Astrocyte (in vitro differentiated cells and primary cell): ENCODE results near the gene DDX41. TPM values are rescaled to one million over a fixed set of nuclear protein-coding genes. Genes with fewer than 3 reads are reported as not detected.
A peak's percentile ranks its signal among the peaks of the same experiment; 100 is the strongest.

Experiments
- DNase-seq: peaks from one replicate; pipeline ENCODE4 v3.0.0-alpha.2; 2010; ENCODE audit warnings: low read depth
- FAIRE-seq: peaks from 2 replicates; lab custom pipeline; 2011; peaks lifted over from hg19 to GRCh38; lab: Jason Lieb, UNC
- H2AFZ ChIP-seq: 2 replicates; pipeline ENCODE4 v1.6.0; 2012; ENCODE audit warnings: low read depth, low read length, inconsistent platforms
- H3K27ac ChIP-seq: 2 replicates; pipeline ENCODE4 v1.5.1; 2011; ENCODE audit warnings: low read depth, low read length, inconsistent platforms
- H3K27me3 ChIP-seq: 2 replicates; pipeline ENCODE4 v1.6.0; 2011; ENCODE audit warnings: low read length, inconsistent platforms; ENCODE audit not compliant: insufficient read depth
- H3K36me3 ChIP-seq: 2 replicates; pipeline ENCODE4 v1.5.1; 2011; ENCODE audit warnings: low read length, inconsistent platforms; ENCODE audit not compliant: insufficient read depth
- H3K4me1 ChIP-seq: 2 replicates; pipeline ENCODE4 v1.5.1; 2011; ENCODE audit warnings: low read length, inconsistent platforms; ENCODE audit not compliant: insufficient read depth
- H3K4me2 ChIP-seq: 2 replicates; pipeline ENCODE4 v1.6.0; 2012; ENCODE audit warnings: low read length, inconsistent platforms
- H3K4me3 ChIP-seq: 2 replicates; pipeline ENCODE4 v1.5.1; 2011; ENCODE audit warnings: low read depth, mild to moderate bottlenecking, low read length, inconsistent platforms; ENCODE audit not compliant: insufficient read depth
- H3K79me2 ChIP-seq: 2 replicates; pipeline ENCODE4 v1.6.0; 2012; ENCODE audit warnings: mild to moderate bottlenecking, low read length, inconsistent platforms; ENCODE audit not compliant: insufficient read depth
- H3K9ac ChIP-seq: 2 replicates; pipeline ENCODE4 v1.6.0; 2012; ENCODE audit warnings: mild to moderate bottlenecking, low read length, inconsistent platforms
- H3K9me3 ChIP-seq: 2 replicates; pipeline ENCODE4 v1.5.1; 2012; ENCODE audit warnings: low read depth, mild to moderate bottlenecking, low read length, inconsistent platforms; ENCODE audit not compliant: insufficient read depth
- H4K20me1 ChIP-seq: 2 replicates; pipeline ENCODE4 v1.6.0; 2012; ENCODE audit warnings: low read length, inconsistent platforms; ENCODE audit not compliant: insufficient read depth
- H3K27ac Mint-ChIP-seq: one replicate; pipeline ENCODE4 v1.8.0; 2021; ENCODE audit warnings: mild to moderate bottlenecking, mixed read lengths; ENCODE audit not compliant: unreplicated experiment
- H3K27me3 Mint-ChIP-seq: one replicate; pipeline ENCODE4 v1.8.0; 2021; ENCODE audit warnings: low read depth, mixed read lengths; ENCODE audit not compliant: unreplicated experiment
- H3K36me3 Mint-ChIP-seq: one replicate; pipeline ENCODE4 v1.8.0; 2021; ENCODE audit warnings: low read depth, mixed read lengths; ENCODE audit not compliant: unreplicated experiment
- H3K4me1 Mint-ChIP-seq: one replicate; pipeline ENCODE4 v1.8.0; 2021; ENCODE audit warnings: low read depth, mixed read lengths; ENCODE audit not compliant: unreplicated experiment
- H3K4me3 Mint-ChIP-seq: one replicate; pipeline ENCODE4 v1.8.0; 2021; ENCODE audit warnings: mild to moderate bottlenecking, moderate library complexity, mixed read lengths; ENCODE audit not compliant: unreplicated experiment
- H3K9me3 Mint-ChIP-seq: one replicate; pipeline ENCODE4 v1.8.0; 2021; ENCODE audit warnings: mild to moderate bottlenecking, mixed read lengths; ENCODE audit not compliant: unreplicated experiment
- EZH2 ChIP-seq: IDR thresholded peaks from 2 replicates; pipeline ENCODE4 v1.6.1; 2012; ENCODE audit warnings: mild to moderate bottlenecking, low read length, inconsistent platforms; ENCODE audit not compliant: insufficient read depth
- total RNA-seq: library from RNA; stranded (reverse); gene quantifications from 2 replicates; pipeline ENCODE4 v1.2.1, GENCODE V29; 2021
- TF ChIP-seq, protein P1 (sequence below): IDR thresholded peaks from 2 replicates; pipeline ENCODE4 v1.5.1; 2011; ENCODE audit warnings: low read depth, mild to moderate bottlenecking, inconsistent platforms, low read length, moderate library complexity; ENCODE audit not compliant: insufficient read depth

DDX41 gene
- total RNA-seq, 1 donor from 2014 or later, result 92.5 TPM

- no peak for DNase-seq
- no peak for FAIRE-seq
- H3K4me3 ChIP-seq, result no peak overlapping the region
- no peaks in the 10 kb centered on the region for H3K4me1 ChIP-seq
- H3K4me2 ChIP-seq, result no peak overlapping the region
- H3K4me3 Mint-ChIP-seq, result no peak overlapping the region
- no peak overlapping the region for H2AFZ ChIP-seq
- TF ChIP-seq, protein P1, sequence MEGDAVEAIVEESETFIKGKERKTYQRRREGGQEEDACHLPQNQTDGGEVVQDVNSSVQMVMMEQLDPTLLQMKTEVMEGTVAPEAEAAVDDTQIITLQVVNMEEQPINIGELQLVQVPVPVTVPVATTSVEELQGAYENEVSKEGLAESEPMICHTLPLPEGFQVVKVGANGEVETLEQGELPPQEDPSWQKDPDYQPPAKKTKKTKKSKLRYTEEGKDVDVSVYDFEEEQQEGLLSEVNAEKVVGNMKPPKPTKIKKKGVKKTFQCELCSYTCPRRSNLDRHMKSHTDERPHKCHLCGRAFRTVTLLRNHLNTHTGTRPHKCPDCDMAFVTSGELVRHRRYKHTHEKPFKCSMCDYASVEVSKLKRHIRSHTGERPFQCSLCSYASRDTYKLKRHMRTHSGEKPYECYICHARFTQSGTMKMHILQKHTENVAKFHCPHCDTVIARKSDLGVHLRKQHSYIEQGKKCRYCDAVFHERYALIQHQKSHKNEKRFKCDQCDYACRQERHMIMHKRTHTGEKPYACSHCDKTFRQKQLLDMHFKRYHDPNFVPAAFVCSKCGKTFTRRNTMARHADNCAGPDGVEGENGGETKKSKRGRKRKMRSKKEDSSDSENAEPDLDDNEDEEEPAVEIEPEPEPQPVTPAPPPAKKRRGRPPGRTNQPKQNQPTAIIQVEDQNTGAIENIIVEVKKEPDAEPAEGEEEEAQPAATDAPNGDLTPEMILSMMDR, result no peak
- TF ChIP-seq EZH2, result no peak
- no peaks in the 10 kb centered on the region for H3K9me3 Mint-ChIP-seq
- H3K36me3 ChIP-seq, result peaks cover 7% of the 10 kb centered on the region
- H3K4me1 Mint-ChIP-seq, result peaks cover 4% of the 10 kb centered on the region
- no peak overlapping the region for H3K27ac Mint-ChIP-seq
- H3K27me3 ChIP-seq, result no peaks in the 10 kb centered on the region
- H3K9me3 ChIP-seq, result no peaks in the 10 kb centered on the region
- H3K9ac ChIP-seq, result no peak overlapping the region
- H3K79me2 ChIP-seq, result no peaks in the 10 kb centered on the region
- H3K27me3 Mint-ChIP-seq, result no peaks in the 10 kb centered on the region
- H4K20me1 ChIP-seq, result peaks cover 22% of the 10 kb centered on the region
- peaks cover 26% of the 10 kb centered on the region for H3K36me3 Mint-ChIP-seq
- H3K27ac ChIP-seq, result no peak overlapping the region
Measured at GRCh38 chr5:177508221-177508611, 8.5 kb downstream of the DDX41 start.

- no peak overlapping the region for H3K4me3 Mint-ChIP-seq
- H3K9me3 Mint-ChIP-seq, result no peaks in the 10 kb centered on the region
- FAIRE-seq, result no peak
- no peak overlapping the region for H3K4me3 ChIP-seq
- H3K4me1 Mint-ChIP-seq, result peaks cover 5% of the 10 kb centered on the region
- no peak overlapping the region for H2AFZ ChIP-seq
- TF ChIP-seq, protein P1, result no peak
- no peak for TF ChIP-seq EZH2
- no peak overlapping the region for H3K4me2 ChIP-seq
- H4K20me1 ChIP-seq, result peaks cover 21% of the 10 kb centered on the region
- no peak for DNase-seq
- no peaks in the 10 kb centered on the region for H3K27me3 Mint-ChIP-seq
- no peaks in the 10 kb centered on the region for H3K9me3 ChIP-seq
- H3K27ac Mint-ChIP-seq, result peak overlapping the region; percentile 78
- no peaks in the 10 kb centered on the region for H3K27me3 ChIP-seq
- peaks cover 7% of the 10 kb centered on the region for H3K36me3 ChIP-seq
- no peaks in the 10 kb centered on the region for H3K79me2 ChIP-seq
- no peak overlapping the region for H3K27ac ChIP-seq
- no peaks in the 10 kb centered on the region for H3K4me1 ChIP-seq
- peaks cover 21% of the 10 kb centered on the region for H3K36me3 Mint-ChIP-seq
- no peak overlapping the region for H3K9ac ChIP-seq
Measured at GRCh38 chr5:177507596-177508220, 9.1 kb downstream of the DDX41 start.

DNA sequence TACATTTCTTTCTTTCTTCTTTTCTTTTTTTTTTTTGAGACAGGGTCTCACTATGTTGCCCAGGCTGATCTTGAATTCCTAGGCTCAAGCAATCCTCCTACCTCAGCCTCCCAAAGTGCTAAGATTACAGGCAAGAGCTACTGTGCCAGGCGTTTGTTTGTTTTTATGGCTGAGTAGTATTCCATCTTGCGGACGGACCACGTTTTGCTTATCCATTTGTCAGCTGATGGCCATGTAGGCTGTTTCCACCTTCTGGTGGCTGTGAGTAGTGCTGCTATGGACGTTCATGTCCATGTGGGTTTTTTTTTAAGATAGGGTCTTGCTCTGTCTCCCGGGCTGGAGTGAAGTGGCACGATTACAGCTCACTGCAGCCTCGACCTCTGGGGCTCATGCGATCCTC, 9.6 kb downstream of the DDX41 start:
- no peak overlapping the region for H3K4me3 ChIP-seq
- H3K36me3 Mint-ChIP-seq, result peaks cover 23% of the 10 kb centered on the region
- H3K4me1 ChIP-seq, result no peaks in the 10 kb centered on the region
- no peaks in the 10 kb centered on the region for H3K9me3 Mint-ChIP-seq
- H2AFZ ChIP-seq, result no peak overlapping the region
- no peaks in the 10 kb centered on the region for H3K27me3 ChIP-seq
- no peak for FAIRE-seq
- no peak overlapping the region for H3K27ac ChIP-seq
- peaks cover 10% of the 10 kb centered on the region for H3K4me1 Mint-ChIP-seq
- H3K27ac Mint-ChIP-seq, result no peak overlapping the region
- no peak overlapping the region for H3K4me3 Mint-ChIP-seq
- H3K27me3 Mint-ChIP-seq, result no peaks in the 10 kb centered on the region
- peaks cover 19% of the 10 kb centered on the region for H4K20me1 ChIP-seq
- TF ChIP-seq EZH2, result no peak
- TF ChIP-seq, protein P1, result peak; percentile 25
- H3K9ac ChIP-seq, result no peak overlapping the region
- DNase-seq, result no peak
- H3K9me3 ChIP-seq, result no peaks in the 10 kb centered on the region
- H3K79me2 ChIP-seq, result no peaks in the 10 kb centered on the region
- H3K4me2 ChIP-seq, result no peak overlapping the region
- H3K36me3 ChIP-seq, result peaks cover 7% of the 10 kb centered on the region
